OCI-LY1 (cell line): ENCODE results near the gene VPS36.

Experiments
- EZH2 ChIP-seq: fragments of 200-600 bp; sonication (generic), shearing (Covaris generic); IDR thresholded peaks from 2 replicates; pipeline ENCODE4 v1.8.0; 2017; ENCODE audit warnings: borderline replicate concordance, mixed run types, mild to moderate bottlenecking, antibody characterized with exemption, low read length, moderate library complexity, mixed read lengths
- TF ChIP-seq, protein P1 (sequence below): fragments of 200-600 bp; sonication (generic), shearing (Covaris generic); IDR thresholded peaks from 2 replicates; pipeline ENCODE4 v1.5.1; 2017; ENCODE audit warnings: mild to moderate bottlenecking, antibody characterized with exemption, low read length, moderate library complexity, mixed read lengths

DNA sequence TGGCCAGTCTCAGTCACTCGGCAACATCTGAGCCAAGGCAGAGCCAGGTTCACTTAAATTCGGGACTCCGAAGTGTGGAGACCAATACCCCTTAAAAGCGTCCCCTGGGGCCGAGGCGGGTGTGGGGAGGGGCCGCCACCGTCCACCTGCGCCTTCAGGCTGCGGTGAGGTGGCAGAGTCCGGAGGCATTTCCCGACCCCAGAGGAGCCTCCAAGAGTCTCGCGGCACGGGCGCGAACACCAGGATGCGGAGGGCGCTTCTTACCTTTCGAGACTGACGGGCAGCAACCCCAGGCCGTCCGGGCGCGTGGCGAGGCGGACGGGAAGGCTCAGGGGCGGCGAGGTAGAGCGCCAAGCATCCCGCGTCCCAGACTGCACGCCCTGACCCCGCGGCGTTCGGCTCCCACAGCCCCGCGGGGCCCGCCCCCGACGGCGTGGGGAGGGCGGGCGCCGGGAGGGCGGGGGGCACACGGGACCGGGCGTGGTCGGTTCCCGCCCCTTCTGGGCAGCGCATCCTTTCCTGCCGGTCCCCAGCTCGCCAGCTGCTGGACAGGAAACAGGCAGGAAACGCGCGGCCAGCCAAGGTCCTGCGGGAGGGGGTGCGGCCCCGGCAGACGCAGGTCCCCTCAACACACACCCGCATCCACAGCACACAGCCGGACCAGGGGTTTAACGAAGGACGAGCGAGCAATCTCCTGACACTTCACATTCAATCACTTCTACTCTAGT is 44.5 kb downstream of the VPS36 start, which contains the start of gene THSD1:
- TF ChIP-seq, protein P1, sequence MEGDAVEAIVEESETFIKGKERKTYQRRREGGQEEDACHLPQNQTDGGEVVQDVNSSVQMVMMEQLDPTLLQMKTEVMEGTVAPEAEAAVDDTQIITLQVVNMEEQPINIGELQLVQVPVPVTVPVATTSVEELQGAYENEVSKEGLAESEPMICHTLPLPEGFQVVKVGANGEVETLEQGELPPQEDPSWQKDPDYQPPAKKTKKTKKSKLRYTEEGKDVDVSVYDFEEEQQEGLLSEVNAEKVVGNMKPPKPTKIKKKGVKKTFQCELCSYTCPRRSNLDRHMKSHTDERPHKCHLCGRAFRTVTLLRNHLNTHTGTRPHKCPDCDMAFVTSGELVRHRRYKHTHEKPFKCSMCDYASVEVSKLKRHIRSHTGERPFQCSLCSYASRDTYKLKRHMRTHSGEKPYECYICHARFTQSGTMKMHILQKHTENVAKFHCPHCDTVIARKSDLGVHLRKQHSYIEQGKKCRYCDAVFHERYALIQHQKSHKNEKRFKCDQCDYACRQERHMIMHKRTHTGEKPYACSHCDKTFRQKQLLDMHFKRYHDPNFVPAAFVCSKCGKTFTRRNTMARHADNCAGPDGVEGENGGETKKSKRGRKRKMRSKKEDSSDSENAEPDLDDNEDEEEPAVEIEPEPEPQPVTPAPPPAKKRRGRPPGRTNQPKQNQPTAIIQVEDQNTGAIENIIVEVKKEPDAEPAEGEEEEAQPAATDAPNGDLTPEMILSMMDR: no peak
- TF ChIP-seq EZH2: no peak
